CD4-positive, alpha-beta T cell treated with Interleukin-6 at 100 ng/mL for 8 hours (primary cell): ENCODE measurements around the gene IGFBP5.

ENCODE experiments used
- DNase-seq: peaks from one replicate; pipeline ENCODE4 v3.0.0-alpha.2; 2020; ENCODE audit warnings: mixed read lengths, low spot score

The IGFBP5 gene

DNA sequence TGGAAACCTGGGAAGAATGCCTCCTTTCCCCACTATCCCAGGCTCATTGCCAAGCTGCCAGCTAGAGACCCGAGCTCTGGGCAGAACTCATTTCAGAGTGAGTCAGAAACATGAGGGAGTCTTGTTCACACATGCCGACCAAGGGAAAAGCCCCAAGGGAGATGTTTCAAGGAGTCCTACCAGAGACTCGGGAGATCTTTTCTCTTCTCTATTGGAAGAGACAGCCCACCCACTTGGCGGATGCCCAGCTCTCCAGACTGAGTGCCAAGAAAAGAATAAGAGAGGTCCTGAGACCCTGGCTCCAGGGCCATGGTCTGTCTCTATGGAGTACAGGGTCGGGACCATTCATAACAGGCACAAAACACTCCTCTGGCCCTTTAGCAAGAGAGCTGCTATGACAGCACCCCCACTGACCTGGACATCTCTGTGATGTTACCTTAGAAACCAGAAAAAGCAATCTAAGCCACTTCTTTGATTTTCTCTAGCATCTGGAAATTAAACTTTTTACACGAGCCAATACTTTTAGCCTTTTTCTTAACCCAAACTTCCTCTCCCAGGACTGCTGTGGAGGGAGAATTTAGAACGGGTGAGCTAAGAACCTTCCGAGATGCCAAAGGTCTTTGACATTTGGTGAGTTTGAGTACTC, 18.5 kb upstream of the IGFBP5 start:
- no peak for DNase-seq

DNA sequence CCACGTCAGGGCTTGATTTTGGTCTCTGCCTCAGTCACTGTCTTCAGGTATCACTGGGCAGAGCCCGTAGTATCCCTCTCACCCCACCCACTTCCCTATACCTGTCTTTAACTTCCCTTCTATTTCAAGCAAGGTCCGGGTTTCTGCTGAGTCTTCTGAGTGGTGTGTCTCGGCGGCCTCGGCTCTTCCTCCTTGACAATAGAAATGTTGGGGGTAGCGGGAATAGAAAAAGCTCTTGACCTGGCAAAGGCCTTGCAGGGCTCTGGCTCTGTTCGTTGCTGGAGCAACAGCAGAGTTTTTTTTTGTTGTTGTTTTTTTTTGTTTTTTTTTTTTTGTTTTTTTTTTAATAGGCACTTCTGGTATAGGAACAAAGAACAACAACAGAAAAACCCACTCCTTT, 16.0 kb upstream of the IGFBP5 start:
- DNase-seq: no peak

DNA sequence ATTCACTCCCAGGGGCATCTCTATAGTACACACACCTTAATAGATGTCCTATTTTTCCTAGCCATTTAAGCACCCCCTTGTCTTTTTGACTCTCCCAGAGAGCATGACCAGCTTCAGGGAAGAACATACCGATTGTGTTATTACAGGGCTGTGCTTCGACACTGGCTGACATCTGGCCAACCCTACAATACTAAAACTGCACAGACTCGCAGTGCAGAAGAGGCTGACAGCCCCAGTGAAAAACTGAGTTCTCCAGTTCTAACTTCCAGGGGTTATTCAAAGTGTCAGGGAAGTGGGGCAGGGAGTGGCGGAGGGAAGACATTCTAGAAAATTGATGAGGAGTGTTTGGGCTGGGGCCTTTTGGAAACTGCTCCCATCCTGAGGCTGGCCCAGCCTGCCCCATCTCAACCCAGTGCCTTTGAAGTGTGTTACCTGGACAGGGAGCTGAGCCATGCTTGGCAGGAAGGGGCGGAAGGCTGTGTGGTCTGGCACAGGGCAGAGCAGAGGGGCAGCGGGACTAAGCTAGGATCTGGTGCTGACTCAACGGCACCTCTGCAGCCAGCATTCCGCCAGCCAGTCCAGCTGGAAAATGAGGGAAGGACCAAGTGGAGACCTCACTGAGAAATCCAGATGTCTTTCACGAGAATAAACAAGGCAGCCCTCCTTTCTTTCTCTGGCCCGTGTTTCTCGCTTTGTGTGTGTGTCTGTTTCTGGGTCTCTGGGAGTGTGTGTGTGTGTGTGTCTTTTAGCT, 15.4 kb upstream of the IGFBP5 start:
- DNase-seq: no peak

DNA sequence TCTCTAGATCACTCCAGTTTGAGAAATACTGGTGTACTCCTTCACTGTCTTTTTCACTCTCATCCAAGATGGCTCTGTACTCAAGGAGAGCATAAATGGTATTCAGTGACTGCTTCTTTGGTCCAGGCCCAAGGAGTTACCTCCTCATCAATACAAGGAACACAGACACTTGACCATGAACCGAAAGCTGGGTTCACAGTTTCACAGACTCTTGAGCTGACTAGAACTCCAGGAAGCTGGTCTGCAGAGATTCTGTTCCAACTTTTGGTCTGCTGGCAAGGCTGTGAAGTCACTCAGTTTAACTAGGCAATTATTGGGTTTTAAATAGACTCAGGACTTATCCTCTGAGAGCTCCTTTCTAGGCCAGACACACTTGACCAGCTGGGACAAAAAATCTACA, 7.4 kb upstream of the IGFBP5 start:
- no peak for DNase-seq

DNA sequence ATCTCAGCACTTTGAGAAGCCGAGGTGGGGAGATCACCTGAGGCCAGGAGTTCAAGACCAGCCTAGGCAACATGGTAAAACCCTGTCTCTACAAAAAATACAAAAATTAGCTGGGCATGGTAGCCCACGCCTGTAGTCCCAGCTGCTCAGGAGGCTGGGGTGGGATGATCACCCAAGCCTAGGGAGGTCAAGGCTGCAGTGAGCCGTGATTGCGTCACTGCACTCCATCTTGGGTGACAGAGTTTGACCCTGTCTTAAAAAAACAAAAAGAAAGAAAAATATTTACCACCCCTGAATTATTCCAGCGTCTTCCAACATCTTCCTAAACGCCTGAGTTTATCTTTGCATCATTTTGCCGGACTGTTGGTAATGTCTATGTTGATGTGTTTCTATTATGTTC, 6.2 kb upstream of the IGFBP5 start:
- no peak for DNase-seq

DNA sequence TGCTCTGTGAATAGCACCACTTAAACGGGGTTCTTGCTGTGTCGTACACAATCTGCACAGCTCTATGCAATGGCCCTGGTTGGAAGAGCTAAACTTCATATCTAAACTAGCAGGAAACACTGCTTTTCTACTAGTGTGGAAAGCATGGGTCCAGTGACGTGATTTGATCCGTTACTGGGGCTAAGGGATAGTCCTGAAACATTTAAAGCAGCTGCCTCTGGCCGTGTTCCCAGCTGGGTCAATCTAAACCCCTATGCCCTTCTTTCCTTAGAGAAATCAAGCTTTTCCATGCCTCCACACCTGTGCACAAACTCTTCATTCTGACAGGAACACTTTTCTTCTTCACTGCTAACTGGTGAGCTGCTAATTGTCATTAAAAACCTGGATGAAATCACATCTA, 5.4 kb upstream of the IGFBP5 start:
- DNase-seq: no peak

DNA sequence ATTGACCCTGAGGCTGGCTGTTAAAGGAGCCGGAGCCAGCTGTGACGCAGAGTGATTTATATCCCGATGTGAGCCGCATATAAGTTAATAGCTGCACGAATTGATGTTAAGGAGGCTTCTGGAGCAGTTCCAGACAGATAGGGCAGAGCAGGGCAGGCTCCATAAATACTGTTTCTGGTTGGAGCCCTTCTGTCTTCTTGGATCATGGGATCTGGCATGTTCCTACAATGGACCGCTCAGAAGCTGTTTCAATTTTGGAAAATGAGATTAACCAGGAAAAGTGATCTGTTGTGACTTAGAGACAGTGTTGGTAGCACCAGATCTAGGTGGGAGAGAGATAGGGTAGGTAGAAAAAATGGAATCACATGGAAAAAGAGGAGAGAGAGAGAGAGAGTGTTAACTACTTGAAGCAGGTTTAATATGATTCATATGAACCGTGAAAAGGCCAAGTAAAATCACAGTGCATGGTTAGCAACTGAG, 4.8 kb upstream of the IGFBP5 start:
- DNase-seq: no peak

DNA sequence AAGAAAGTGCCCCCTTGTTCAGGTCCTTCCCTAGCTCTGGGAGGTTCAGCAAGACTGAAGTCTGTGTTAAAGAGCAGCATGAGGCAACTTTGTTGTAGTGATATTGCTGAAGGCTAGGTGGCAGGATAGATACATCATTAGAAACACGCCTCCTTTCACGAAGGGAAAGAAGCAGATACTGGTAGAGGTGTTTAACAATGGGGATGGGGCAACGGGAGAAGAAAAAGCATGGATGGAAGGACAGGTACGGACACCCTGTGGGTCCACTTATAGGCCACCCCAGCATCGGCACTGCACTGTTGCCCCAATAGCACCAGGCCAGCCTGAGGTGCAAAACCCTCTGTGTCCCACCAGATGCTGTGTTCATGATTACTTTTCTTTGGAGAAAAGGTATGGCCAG, 3.5 kb upstream of the IGFBP5 start:
- no peak for DNase-seq

DNA sequence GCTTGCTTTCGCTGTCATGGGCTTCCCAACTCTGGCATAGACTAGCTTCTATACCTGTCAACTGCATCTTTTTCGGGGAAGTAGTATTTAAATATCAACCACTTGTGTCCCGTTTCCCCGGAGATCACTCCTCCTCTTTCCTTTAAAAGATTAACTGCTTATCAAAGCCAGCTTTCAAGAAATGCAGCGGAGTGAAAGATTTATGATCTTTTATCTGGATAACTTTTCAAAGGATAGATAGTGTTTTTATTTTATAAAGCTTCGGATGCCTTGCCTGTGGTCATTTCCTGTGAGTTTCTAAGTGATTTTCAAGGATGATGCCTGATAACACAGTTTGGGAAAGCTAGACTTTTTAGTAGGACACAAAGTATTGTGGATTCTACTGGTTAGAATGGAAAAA, 2.9 kb upstream of the IGFBP5 start:
- DNase-seq: no peak

DNA sequence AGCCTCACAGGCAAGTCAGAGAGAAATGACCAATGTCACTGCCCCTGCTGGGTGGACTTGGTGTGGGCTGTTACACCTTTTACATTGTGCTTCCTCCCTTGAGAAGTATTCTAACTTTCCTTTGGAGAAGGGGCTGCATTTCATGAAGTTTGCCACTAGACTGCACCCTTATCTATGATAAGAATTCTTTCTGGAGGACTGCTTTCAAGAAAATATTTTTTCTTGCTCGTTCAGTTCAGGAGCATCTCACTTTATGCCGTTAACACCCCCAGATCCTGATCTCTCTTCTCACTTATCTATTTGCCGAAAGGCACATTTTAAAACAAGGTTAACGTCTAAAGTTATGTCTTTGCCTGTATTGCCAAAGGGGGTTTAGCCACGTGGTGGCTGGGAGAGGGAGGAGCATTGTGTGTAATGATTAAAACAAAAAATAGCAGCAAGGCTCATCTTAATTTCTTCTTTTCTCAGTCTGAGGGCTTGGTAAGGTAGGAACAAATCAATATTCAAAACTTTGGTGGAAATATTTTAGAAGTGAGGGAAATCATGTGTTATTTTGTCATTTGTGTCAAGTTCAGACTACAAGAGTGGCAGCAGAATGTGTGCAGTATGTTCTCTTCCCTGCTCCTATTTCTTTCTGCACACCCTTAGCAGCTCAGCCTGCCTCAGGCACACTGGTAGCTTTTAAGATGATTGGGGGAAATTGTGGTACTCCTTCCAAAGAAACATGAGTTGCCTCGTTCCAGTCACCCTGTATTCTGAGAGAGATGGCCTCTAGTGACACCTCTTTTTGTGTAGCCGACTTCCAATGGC, 1.6 kb upstream of the IGFBP5 start:
- no peak for DNase-seq

DNA sequence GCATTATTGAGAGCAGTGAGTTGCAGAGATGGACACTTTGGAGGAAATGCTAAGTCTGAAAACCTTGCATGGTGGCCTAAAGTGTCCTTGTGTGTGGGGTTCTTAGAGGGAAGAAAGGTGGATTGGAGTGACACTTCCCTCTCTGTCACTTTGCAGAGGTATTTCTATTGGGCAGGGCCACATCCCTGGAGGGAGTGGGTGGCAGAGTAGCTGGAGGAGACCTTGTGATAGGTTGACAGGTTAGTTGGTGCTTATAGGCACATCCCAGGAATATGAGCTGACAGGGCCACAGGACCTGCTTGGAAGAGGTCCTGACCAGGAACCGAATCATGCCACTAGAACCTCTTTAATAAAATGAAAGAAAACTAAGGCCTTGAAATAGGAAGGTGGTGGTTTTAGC, 972 bp upstream of the IGFBP5 start:
- DNase-seq: no peak

DNA sequence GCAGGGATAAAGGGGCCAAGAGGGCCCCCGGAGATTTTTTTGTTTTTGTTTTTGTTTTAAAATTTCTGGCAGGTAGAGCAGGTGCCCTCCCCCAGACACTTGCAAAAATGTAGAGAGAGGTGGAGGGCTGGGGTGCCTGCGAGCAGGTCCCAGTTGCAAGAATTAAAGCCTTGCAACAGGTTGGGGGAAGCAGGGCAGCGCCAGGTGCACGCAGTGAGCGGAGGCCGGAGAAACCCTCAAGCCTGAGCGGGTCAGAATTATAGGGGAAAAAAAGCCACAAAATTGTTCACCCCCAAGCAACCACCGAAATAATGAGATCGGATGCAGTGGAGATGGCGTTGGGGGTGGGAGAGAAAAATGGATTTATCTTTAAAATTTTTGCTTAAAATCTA, 527 bp downstream of the IGFBP5 start:
- no peak for DNase-seq

DNA sequence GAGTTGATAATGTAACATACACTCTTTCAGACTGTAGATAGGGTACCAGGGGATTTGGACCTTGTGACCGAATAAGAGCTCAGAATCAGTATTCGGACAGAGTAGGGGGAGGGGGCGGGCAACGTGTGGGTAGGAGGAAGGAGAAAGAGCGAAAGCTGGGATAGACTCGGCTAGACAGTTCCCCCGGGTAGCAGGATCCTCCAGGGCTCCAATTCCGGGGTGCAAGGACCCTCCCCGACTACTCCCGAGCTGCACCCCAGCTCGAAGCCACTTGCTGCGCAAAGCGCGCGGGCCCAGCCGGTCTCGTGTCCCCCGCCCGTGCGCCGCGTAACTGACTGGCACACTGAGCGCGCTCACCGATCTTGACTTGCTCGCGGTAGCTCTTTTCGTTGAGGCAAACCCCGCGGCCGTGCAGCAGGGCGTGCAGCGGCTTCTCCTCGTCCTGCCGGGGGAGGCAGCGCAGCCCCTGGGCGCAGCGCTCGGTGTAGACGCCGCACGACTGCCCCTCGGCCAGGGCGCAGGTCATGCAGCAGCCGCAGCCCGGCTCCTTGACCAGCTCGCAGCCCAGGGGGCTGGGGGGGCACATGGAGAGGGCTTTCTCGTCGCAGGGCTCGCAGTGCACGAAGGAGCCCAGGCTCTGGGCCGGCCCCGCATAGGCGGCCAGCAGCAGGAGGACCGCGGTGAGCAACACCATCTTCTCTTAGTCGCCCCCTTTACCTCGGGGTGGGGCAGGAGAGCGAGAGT, 1.1 kb downstream of the IGFBP5 start:
- no peak for DNase-seq

DNA sequence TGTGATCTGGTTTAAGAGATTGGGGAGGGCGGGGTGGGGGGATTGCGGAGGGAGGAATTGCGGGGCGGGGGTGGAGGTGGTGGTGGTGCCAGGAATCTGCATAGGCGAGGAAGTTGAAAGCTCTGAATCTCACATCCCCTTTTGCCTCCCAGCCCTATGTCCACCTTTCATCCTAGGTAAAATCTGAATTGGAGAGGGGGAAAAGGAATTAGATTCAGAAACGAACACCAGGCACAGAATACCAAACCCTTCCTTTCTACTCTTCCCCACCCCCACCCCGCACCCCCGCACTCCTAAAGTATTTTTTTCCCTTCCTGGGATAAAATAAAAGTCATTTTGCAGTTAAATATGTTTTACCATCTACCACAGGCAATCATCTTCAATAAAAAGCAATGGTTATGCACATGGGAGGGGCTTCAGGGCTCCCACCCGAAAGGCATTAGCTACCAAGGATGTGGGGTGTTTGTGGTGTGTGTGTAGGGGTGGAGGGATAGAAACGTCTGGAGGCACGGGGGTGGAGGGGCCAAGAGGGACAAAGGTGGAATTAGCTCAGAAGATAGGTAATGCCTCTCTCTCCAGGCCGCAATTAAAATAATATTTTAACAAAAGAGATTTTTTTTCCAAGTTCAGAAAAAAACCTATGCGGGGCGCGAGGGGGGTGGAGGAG, 1.8 kb downstream of the IGFBP5 start:
- no peak for DNase-seq

DNA sequence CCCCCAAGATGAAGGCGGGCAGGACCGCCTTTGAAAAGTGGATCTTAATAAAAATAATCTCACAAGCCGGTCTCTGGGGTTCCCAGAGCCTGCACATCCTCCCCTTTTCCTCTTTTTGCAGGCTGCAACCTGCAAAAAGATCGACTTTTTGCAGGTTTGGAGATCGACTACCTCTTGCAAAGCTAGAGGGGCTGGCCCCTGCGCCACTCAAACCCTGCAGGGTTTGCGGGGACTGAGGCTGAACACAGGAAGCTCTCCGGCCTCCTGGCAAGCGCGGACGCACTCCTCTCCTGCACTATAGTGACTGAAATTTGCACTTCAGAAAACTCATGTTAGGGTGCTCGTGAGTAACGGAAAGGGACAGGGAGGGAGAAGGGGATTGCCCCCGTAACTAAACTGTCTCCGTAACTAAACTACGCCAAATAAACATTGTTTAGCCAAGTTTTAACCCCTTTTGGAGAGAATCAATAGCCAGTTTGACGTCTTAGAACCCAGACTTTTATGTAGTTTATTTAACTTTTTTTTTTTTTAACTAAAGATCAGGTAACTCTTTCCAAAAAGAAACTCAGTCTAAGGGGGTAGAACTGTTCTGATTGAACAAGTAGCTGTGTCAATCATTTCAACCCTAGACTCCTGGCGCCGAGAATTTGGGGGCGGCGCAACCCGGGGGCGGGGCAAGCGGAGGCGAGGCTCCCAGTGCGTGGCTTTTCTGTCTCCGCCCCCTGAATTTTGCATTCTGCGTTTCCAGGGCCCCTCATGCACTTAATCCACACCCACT, 2.5 kb downstream of the IGFBP5 start:
- peak; percentile 20 for DNase-seq

DNA sequence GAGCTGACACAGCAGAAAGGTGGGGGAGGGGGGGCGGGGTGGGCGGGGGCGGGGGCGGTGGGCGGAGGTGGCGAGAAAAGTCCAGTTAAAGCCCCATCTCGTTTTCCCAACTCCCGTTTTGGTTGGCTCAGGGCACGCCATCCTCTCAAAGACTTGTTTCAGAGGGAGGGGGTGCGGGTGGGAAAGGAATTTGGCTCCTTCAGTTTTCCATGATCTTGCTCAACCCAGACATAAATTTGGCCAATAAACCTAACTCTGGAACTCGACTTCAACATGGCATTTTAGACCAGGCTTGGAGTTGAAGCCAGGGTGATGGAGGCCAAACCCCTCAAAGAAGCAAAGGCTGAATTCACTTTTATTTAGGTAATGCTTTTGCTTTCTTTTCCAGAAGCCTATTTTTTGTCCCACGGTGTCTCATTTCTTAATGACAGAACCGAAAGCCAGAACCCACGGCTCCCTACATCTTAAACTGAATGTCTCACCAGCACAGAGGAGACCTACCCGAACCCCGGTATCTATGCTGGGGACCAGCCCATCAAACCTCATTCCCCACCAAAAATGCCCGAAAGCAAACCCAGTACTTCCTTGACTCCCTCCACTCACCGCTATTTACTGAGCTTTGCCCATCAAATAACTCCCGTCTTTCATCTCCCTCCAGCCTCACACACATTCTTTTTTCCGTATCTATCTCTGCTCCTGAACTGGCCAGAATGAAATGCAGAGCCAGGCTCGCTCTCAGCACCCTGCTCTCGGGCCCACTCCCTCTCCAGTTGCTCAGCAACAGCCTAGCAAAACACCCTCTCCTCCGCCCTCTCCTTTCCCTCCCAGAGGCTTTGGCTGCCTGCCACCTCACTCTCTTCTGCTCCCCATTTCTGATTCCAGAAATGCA, 4.3 kb downstream of the IGFBP5 start:
- DNase-seq: no peak

DNA sequence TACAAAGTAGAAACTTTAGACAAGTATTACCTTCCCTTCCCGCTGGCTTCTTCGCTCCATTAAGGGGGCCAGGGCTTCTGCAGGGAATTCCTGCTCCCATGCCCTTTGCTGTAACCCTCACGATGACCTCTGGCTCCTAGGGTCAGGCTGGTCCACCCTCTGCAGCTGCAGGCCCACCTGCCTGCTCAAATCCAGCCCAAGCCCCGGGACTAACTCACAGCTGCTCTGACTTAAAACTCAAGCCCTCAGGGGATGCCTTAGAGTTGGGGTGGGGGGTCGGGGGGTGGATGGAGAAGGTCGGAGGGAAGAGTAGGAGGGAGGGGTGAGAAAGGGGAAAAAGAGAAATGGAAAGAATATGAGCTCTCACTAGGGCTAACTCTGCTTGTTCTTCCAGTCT, 4.9 kb downstream of the IGFBP5 start:
- DNase-seq: no peak

DNA sequence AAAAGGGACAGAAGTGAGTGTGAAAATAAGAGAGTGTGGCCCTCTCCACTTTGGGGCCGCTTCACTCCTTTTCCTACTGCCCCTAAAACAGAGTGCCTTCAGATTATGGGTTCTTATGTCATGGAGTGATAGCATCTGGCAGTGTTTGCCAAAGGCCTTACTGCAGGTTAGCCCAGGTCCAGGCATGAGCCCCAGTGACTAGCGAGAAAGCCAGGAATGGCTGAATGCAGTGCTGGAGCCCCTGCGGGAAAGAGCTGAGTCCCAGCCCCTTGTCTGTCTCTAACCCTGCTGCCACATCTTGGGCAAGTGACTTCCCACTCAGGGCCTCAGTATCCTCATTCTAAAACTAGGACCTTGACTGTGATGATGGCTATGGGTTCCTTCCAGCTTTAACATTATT, 6.0 kb downstream of the IGFBP5 start:
- DNase-seq: no peak

DNA sequence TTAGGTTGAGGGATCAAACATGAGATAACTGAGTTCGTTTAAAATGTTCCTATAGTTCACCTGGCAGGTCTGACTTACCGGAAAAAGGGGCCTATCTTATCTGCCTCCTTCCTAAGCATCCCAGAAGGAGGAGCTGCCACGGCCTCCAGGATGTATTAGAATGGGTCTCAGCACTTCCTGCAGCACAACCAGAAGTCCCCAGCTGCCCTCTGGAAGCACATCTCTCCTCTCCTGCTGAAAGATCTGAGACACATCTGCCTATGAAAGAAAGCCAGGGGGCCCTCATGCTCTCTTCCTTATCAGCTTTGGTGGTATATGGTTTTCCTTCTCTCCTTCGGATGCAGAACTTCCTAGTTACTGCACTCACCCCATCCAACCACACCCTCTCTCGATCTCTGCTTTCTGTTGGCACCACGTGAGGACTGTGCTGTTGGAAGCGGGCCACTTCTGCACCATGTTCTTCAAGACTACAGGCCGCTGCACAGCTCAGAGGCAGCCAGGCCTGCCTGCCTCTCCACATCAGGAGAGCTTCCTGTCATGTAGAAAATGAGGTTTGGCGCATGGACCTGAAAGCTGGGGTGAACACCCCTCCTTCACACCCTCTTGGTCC, 6.5 kb downstream of the IGFBP5 start:
- no peak for DNase-seq

DNA sequence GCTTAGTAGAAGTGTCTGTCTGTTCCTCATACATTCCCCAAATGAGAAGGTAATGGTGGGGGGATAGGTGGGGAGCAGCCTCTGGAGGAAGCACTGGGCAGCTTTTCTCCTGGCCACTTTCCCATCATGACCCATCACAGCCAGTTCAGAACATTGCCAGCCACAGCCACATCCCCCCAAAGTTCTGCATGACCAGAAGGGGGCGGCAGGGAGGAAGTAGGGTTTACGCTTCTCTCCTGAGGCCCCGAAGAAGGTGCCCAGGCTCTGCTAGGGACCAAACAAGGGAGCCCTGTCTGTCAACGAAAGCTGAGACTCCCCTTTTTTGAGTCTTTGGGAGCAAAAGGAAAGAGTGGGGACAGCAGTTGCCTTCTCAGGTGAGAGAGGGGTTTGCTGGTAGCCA, 7.7 kb downstream of the IGFBP5 start:
- DNase-seq: no peak
